LNCaP clone FGC (cell line): ENCODE results near the gene RARA.

Experiments
- DNase-seq: peaks from one replicate; pipeline ENCODE4 v3.0.0-alpha.2; 2011; ENCODE audit warnings: low read depth
- H3K4me3 ChIP-seq: 2 replicates; pipeline ENCODE4 v1.5.1; 2011; ENCODE audit warnings: mild to moderate bottlenecking, low read depth, low read length, control low read depth
- TF ChIP-seq, protein P1 (sequence below): IDR thresholded peaks from 2 replicates; pipeline ENCODE4 v1.5.1; 2012; ENCODE audit warnings: mild to moderate bottlenecking; ENCODE audit not compliant: control insufficient read depth, insufficient read depth; ENCODE audit errors: extremely low read depth

The RARA gene

GRCh38 chr17:40316571-40317344, 7.8 kb downstream of the RARA start:
- TF ChIP-seq, protein P1, sequence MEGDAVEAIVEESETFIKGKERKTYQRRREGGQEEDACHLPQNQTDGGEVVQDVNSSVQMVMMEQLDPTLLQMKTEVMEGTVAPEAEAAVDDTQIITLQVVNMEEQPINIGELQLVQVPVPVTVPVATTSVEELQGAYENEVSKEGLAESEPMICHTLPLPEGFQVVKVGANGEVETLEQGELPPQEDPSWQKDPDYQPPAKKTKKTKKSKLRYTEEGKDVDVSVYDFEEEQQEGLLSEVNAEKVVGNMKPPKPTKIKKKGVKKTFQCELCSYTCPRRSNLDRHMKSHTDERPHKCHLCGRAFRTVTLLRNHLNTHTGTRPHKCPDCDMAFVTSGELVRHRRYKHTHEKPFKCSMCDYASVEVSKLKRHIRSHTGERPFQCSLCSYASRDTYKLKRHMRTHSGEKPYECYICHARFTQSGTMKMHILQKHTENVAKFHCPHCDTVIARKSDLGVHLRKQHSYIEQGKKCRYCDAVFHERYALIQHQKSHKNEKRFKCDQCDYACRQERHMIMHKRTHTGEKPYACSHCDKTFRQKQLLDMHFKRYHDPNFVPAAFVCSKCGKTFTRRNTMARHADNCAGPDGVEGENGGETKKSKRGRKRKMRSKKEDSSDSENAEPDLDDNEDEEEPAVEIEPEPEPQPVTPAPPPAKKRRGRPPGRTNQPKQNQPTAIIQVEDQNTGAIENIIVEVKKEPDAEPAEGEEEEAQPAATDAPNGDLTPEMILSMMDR: no peak
- no peak for DNase-seq
- H3K4me3 ChIP-seq: no peak overlapping the region

GRCh38 chr17:40317345-40317873, 8.4 kb downstream of the RARA start:
- peak overlapping the region; percentile 99 for H3K4me3 ChIP-seq
- no peak for DNase-seq
- TF ChIP-seq, protein P1: peak; percentile 49

GRCh38 chr17:40317880-40318829, 9.2 kb downstream of the RARA start:
- DNase-seq: peak; percentile 80
- TF ChIP-seq, protein P1: no peak
- peak overlapping the region; percentile 99 for H3K4me3 ChIP-seq

DNA sequence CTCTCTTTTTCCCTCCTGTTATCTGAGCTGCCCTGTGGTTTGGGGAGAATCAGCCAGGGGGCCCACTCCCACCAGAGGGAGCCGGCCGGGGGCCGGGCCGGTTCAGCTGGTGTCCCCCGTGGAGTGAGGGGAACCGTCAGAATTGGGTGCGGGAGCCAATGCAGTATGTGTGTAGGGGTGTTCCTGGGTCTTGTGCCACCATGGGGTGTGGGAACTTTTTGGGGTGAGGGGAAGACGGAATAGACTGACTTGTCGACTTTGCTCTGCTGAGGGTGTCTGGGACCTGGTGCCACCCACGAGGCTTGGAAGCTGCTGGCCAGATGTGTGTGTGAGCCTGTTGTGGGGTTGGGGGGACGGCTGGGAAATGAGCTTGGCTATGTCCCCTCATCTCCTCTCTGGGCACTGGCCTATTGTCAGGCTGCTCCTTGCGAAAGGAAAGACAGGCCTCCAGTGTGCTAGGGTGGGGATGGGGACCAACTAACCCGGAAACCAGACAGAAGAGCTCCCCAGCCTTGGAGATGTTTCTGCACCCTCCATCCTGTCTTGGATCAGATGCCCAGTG, 9.9 kb downstream of the RARA start:
- TF ChIP-seq, protein P1: no peak
- peak overlapping the region; percentile 99 for H3K4me3 ChIP-seq
- no peak for DNase-seq

- no peak overlapping the region for H3K4me3 ChIP-seq
- no peak for DNase-seq
- TF ChIP-seq, protein P1: no peak
These were observed 10.9 kb downstream of the RARA start for GRCh38 chr17:40319651-40320540.
